Panc1 (cell line): ENCODE measurements around the gene STYXL1. TPM values are rescaled to one million over a fixed set of nuclear protein-coding genes. Genes with fewer than 3 reads are reported as not detected.

Experiments used
- ATAC-seq: fragments of 200-7000 bp; cut with Tn5 transposase; 2 replicates; pipeline ENCODE4 v1.9.1; 2020; ENCODE audit warnings: mild to moderate bottlenecking, moderate library complexity
- BruUV-seq: library from RNA; stranded (reverse); fragments of 400-500 nt; replicated peaks from 2 replicates; lab custom pipeline; 2021; lab: Mats Ljungman, UMichigan
- CTCF ChIA-PET: fragments of 300-600 bp; sonication (Branson Sonifier 250); formaldehyde crosslinking; loops from one replicate; lab custom pipeline; 2022; ENCODE audit warnings: antibody characterized with exemption; lab: Charles Lee
- POLR2A ChIA-PET: fragments of 300-600 bp; sonication (Branson Sonifier 250); formaldehyde crosslinking; loops from one replicate; lab custom pipeline; 2022; ENCODE audit warnings: antibody characterized with exemption; lab: Charles Lee
- DNase-seq: peaks from one replicate; pipeline ENCODE4 v3.0.0-alpha.2; 2010; ENCODE audit warnings: low read depth, low spot score
- H3K27ac ChIP-seq: 2 replicates; pipeline ENCODE4 v1.5.1; 2011; ENCODE audit warnings: mild to moderate bottlenecking, low read length, inconsistent platforms
- H3K27me3 ChIP-seq: fragments of 200-500 bp; sonication (Bioruptor generic); 2 replicates; pipeline ENCODE4 v1.6.0; 2014; ENCODE audit warnings: low read length, inconsistent platforms; ENCODE audit not compliant: control insufficient read depth, insufficient read depth
- H3K36me3 ChIP-seq: fragments of 200-500 bp; sonication (Bioruptor generic); 2 replicates; pipeline ENCODE4 v1.5.1; 2014; ENCODE audit warnings: inconsistent platforms, mild to moderate bottlenecking, low read length, moderate library complexity; ENCODE audit not compliant: control insufficient read depth, insufficient read depth
- H3K4me1 ChIP-seq: 2 replicates; pipeline ENCODE4 v1.5.1; 2011; ENCODE audit warnings: inconsistent platforms, mild to moderate bottlenecking, low read length, moderate library complexity; ENCODE audit not compliant: control insufficient read depth, insufficient read depth
- H3K4me3 ChIP-seq, 2 experiments: 2 replicates each; pipeline ENCODE4 v1.5.1; 2011 to 2012; ENCODE audit warnings: low read depth in 2 of 2, low read length in 2 of 2, mild to moderate bottlenecking in 2 of 2, inconsistent platforms in 1 of 2, moderate library complexity in 1 of 2
- H3K9me3 ChIP-seq: fragments of 200-500 bp; sonication (Bioruptor generic); 2 replicates; pipeline ENCODE4 v1.5.1; 2014; ENCODE audit warnings: low read depth, mild to moderate bottlenecking, inconsistent platforms, low read length, moderate library complexity; ENCODE audit not compliant: control insufficient read depth, insufficient read depth
- CTCF ChIP-seq: fragments of 450-650 bp; IDR thresholded peaks from 2 replicates; pipeline ENCODE4 v1.5.1; 2017; ENCODE audit warnings: mild to moderate bottlenecking
- POLR2AphosphoS5 ChIP-seq: IDR thresholded peaks from 2 replicates; pipeline ENCODE4 v1.6.1; 2012; ENCODE audit warnings: mild to moderate bottlenecking, low read depth, low read length, moderate library complexity
- REST ChIP-seq, 2 experiments: IDR thresholded peaks; 2 replicates each; pipeline ENCODE4 v1.6.1; 2011 to 2012; ENCODE audit warnings: low read depth in 2 of 2, control low read depth in 1 of 2, low read length in 1 of 2, mild to moderate bottlenecking in 1 of 2, moderate library complexity in 1 of 2; ENCODE audit not compliant: insufficient read depth in 1 of 2
- SIN3A ChIP-seq: IDR thresholded peaks from 2 replicates; pipeline ENCODE4 v1.6.1; 2012; ENCODE audit warnings: low read depth, mild to moderate bottlenecking, low read length, moderate library complexity, borderline replicate concordance; ENCODE audit not compliant: insufficient read depth
- TCF7L2 ChIP-seq: IDR thresholded peaks from 2 replicates; pipeline ENCODE4 v1.6.1; 2011; ENCODE audit warnings: mild to moderate bottlenecking, low read depth, low read length, inconsistent platforms
- in situ Hi-C: cut with HindIII; loops from 2 replicates; pipeline ENCODE4 v1.10.0; 2016; ENCODE audit warnings: low sequenced_read_pairs, low pct_unique_long_range_greater_than_20kb
- intact Hi-C: fragments of 100-400 bp; cut with micrococcal nuclease; formaldehyde crosslinking; loops from one replicate; pipeline ENCODE4 v1.10.0; 2022; ENCODE audit not compliant: unreplicated experiment
- total RNA-seq: library from RNA; stranded (reverse); gene quantifications from one replicate; pipeline ENCODE4 v1.2.1, GENCODE V29; 2021; ENCODE audit not compliant: unreplicated experiment

STYXL1 gene
- total RNA-seq, 1 experiment from 2014 or later: 57.6 TPM

- BruUV-seq: no TSS peak
- no peak for TF ChIP-seq SIN3A
- no peak for TF ChIP-seq POLR2AphosphoS5
- TF ChIP-seq CTCF: no peak
- TF ChIP-seq REST (IDR thresholded peaks at IDR 0.05; ENCODE audit: insufficient read depth in 1 of 2, low read depth in 2 of 2, low read length in 1 of 2): no peak
- no peak for TF ChIP-seq TCF7L2
- in situ Hi-C loops: no loop called here
- H3K27me3 ChIP-seq: no peaks in the 10 kb centered on the region
- CTCF ChIA-PET: no interaction called here
- intact Hi-C loops: no loop called here
- no peak overlapping the region for H3K27ac ChIP-seq
- ATAC-seq (no peak), DNase-seq (no peak)
- no peaks in the 10 kb centered on the region for H3K36me3 ChIP-seq
- H3K4me3 ChIP-seq: no peak overlapping the region
- H3K4me1 ChIP-seq: peaks cover 12% of the 10 kb centered on the region
- POLR2A ChIA-PET: no interaction called here
- no peaks in the 10 kb centered on the region for H3K9me3 ChIP-seq
These were observed 96.3 kb downstream of the STYXL1 start for GRCh38 chr7:75951506-75951905.

GRCh38 chr7:75950111-75950681 is 97.6 kb downstream of the STYXL1 start:
- ChIA-PET POLR2A (interaction anchor here (0.6 to 0.7 kb wide), 2 partner anchors 11 to 97 kb away, joined by 3 read pairs; no protein-coding TSS in a partner anchor), CTCF (interaction anchor here (0.5 kb wide), 1 partner anchor 221 kb away, joined by 4 read pairs; no protein-coding TSS in a partner anchor)
- ATAC-seq (no peak), DNase-seq (no peak)
- Histone ChIP-seq H3K4me1 (no peaks in the 10 kb centered on the region; the same call in 1 of the 2 replicates), H3K4me3 (no peak overlapping the region), H3K27ac (no peak overlapping the region), H3K36me3 (no peaks in the 10 kb centered on the region), H3K9me3 (no peaks in the 10 kb centered on the region), H3K27me3 (no peaks in the 10 kb centered on the region)
- intact Hi-C loops: no loop called here
- TF ChIP-seq TCF7L2 (no peak), REST (IDR thresholded peaks at IDR 0.05; ENCODE audit: insufficient read depth in 1 of 2, low read depth in 2 of 2, low read length in 1 of 2) (no peak), CTCF (no peak), SIN3A (no peak), POLR2AphosphoS5 (no peak)
- BruUV-seq: no TSS peak
- in situ Hi-C loops: no loop called here
